Epithelial cell of proximal tubule (primary cell): ENCODE measurements around the gene LAMB3. TPM values are rescaled to one million over a fixed set of nuclear protein-coding genes. Genes with fewer than 3 reads are reported as not detected.

Experiments used
- DNase-seq: peaks from one replicate; pipeline ENCODE4 v3.0.0-alpha.2; 2011; ENCODE audit warnings: low read depth
- H3K4me3 ChIP-seq: 2 replicates; pipeline ENCODE4 v1.5.1; 2011; ENCODE audit warnings: low read depth, mild to moderate bottlenecking, low read length
- total RNA-seq: library from RNA; depleted of rRNA; stranded (reverse); fragments of >200 nt; gene quantifications from 2 replicates; pipeline ENCODE4 v1.2.3, GENCODE V29; 2015
- TF ChIP-seq, protein P1 (sequence below): conservative IDR thresholded peaks from 2 replicates; pipeline ENCODE4 v1.5.1; 2012; ENCODE audit warnings: low read depth, mild to moderate bottlenecking, low read length

LAMB3 gene
- total RNA-seq, 1 donor from 2014 or later: 72.0 TPM

DNA sequence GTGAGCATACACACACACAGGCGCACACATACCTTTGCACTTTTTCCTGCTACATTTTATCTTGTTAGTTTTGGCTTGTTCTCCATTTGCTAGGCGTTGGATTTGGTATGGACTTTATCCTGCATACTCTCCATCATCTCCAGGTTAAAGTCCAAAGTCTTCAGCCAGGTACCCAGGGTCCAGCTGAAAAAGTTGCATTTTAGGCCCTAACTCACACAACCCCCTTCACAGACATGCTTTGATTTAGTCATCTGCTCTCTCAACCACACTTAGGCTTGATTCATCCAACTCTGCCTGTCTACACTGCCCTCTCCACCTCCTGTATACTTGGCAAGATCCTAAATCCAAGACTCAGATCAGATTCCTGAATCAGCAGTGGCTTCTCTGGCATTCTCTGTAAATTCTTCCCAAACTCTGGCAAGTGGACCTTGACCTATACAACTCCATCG lies 10.7 kb upstream of the LAMB3 start:
- TF ChIP-seq, protein P1, sequence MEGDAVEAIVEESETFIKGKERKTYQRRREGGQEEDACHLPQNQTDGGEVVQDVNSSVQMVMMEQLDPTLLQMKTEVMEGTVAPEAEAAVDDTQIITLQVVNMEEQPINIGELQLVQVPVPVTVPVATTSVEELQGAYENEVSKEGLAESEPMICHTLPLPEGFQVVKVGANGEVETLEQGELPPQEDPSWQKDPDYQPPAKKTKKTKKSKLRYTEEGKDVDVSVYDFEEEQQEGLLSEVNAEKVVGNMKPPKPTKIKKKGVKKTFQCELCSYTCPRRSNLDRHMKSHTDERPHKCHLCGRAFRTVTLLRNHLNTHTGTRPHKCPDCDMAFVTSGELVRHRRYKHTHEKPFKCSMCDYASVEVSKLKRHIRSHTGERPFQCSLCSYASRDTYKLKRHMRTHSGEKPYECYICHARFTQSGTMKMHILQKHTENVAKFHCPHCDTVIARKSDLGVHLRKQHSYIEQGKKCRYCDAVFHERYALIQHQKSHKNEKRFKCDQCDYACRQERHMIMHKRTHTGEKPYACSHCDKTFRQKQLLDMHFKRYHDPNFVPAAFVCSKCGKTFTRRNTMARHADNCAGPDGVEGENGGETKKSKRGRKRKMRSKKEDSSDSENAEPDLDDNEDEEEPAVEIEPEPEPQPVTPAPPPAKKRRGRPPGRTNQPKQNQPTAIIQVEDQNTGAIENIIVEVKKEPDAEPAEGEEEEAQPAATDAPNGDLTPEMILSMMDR: no peak
- DNase-seq: no peak
- H3K4me3 ChIP-seq: no peak overlapping the region

DNA sequence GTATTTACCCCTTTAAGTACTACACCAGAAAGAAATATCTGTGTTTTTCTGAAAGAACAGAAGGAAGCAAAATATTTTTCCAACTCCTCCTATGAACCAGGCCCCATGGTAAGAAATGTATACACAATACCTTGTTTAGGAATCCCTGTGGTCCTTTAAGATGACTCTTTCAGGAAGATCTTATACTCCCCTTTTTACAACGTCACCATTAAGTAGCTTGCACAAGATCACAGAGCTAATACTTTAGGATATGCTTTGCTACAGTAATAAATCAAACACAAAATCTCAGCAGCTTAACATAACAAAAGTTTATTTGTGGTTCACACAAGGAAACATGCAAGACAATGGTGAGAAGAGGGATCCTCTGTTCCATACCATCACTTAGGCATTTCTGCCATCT lies 8.8 kb upstream of the LAMB3 start:
- H3K4me3 ChIP-seq: no peak overlapping the region
- no peak for DNase-seq
- TF ChIP-seq, protein P1: no peak

DNA sequence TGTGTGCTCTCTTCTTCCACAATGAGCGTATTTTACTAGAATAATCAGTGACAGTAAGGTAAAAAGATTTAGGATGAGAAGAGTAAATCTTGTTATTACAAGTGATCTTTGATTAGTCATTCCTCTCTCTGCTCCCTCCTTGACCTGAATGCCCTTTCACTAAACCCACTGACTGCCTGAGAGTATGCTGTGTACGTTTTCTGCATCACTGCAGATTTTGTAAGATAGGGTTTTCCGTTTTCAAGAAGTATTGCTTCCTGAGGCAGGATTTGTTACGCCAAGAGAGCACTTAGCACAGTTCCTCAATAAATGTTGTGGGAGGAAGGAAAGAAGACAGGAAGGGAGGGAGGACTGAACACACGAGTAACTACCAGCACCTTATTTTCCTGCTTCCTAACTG lies 7.7 kb upstream of the LAMB3 start:
- DNase-seq: peak; percentile 91
- TF ChIP-seq, protein P1: no peak

DNA sequence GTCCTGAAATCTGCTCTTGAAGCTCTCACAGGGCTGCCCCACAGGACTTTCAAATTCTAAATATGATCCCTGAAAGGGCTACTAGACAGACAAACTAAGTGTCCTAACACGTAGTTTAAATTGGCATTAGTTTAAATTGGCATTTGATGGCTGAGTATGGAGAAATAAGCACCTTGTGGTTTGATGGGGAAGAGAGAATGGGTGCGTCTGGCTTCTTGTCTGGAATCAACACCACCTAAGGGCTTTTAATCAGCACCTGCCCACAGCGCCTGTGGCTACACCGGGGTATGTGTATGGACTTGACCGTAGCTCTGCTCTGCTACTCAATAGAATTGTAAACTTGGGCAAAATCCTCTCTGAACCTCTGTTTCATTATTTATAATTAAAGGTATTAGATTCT lies 5.7 kb upstream of the LAMB3 start:
- TF ChIP-seq, protein P1: no peak
- no peak overlapping the region for H3K4me3 ChIP-seq
- DNase-seq: no peak

More for the DNA sequence above, 7.7 kb upstream of the LAMB3 start:
- H3K4me3 ChIP-seq: no peak overlapping the region

DNA sequence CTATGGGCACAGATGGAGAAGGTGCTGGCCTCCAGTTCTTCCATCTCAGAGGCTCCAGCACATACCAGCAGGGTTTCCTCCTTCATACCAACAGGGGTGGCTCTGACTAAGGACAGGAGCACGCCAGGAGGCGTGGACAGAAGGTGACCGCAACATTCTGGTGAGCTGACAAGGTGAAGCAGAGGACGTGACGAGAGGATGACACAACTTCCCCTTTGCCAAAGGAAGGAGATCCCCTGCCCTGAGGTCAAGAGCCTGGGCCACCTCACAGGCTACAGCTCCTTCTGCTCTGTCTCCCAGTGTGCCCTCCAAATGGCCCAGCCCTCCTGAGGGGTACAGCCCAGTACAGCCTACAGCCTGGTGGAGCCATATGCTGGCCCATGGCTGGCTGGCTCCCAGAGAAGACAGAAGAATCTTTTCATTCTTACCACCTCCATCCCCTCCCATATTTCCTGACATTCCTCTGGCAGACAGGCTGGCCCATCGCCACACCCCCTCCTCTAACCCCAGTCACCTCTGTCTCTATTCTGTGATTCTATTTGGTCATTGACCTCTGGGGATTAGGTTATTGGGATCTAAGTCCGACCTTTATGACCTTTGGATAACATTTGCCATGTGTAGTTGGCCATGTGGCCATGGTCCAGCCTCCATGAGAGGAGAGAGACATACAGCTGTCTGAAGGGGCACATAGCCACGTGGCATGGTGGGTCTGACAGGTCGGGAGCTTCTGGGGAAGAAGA lies 5.1 kb upstream of the LAMB3 start:
- TF ChIP-seq, protein P1: no peak
- DNase-seq: no peak
- H3K4me3 ChIP-seq: no peak overlapping the region

DNA sequence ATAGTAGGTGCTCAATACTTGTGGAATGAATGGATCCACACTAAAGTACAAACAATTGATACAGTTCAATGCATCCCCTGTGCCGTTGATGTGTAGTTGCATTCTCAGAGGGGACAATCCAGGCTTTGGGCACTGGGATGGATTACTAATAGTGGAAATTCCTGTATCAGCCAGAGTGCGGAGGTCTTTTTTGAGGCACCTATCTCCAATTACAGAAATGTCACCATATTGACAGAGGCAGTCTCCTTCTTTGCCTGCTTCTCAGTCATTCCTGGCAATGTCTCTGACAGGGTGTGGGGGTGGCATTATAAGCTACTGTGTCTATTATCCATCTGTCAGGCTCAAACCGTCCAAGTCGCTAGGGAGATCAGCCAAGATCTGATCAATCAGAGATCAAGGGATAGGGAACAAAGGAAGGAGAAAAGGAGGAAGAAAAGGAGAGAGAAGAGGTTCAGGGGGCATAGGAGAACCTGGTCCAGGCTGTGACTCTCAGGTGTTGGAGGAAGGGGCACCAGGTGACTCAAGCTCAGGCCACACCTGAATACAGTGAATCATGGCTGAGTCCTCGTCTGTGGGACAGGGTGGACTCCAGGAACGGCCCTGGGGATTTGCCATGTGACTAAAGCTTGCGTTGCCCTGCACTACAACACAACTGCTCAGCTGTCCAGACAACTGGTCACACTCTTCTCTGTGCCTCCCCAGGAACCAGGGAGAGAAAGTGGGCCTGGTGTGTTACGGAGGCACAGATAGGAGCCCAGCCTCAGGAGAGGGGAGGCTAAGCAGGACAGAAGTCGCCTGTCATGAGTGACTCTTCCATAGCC lies 3.4 kb upstream of the LAMB3 start:
- no peak for DNase-seq
- no peak overlapping the region for H3K4me3 ChIP-seq
- TF ChIP-seq, protein P1: no peak

DNA sequence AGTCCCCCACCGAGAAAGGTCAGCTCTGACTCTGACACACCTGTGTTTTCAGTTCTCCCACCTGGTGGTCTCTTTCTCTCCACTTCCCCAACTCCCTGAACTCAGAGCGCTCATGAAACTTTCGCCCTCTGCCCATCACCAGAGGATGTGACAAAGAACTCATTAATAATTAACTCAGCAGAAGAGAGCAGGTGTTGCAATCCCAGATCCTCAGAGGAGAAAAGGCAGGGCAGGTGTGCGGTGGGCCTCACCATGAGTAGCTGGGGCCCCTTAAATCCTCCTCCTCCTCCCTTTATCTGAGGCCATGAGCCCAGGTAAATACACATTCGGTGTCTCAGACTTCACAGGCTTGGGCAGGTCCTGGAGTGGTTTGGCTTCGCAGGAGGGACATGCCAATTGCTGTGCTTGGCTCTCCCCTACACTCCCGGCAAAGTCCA lies 1.7 kb upstream of the LAMB3 start:
- DNase-seq: no peak
- TF ChIP-seq, protein P1: no peak
- H3K4me3 ChIP-seq: no peak overlapping the region
